Stimulated activated CD8-positive, alpha-beta memory T cell treated with anti-CD3 and anti-CD28 coated beads, Interleukin-15, amount 100 ng/mL, for 1 hour (primary cell): ENCODE measurements around the gene C1QA.
"Not testable (repeated sequence)": the region's sequence is repeated elsewhere in the genome, so short reads cannot be mapped to it uniquely, and the experiment has no call there.

Experiments
- DNase-seq: peaks from one replicate; pipeline ENCODE4 v3.0.0-alpha.2; 2020; ENCODE audit warnings: low read depth

The C1QA gene

DNA sequence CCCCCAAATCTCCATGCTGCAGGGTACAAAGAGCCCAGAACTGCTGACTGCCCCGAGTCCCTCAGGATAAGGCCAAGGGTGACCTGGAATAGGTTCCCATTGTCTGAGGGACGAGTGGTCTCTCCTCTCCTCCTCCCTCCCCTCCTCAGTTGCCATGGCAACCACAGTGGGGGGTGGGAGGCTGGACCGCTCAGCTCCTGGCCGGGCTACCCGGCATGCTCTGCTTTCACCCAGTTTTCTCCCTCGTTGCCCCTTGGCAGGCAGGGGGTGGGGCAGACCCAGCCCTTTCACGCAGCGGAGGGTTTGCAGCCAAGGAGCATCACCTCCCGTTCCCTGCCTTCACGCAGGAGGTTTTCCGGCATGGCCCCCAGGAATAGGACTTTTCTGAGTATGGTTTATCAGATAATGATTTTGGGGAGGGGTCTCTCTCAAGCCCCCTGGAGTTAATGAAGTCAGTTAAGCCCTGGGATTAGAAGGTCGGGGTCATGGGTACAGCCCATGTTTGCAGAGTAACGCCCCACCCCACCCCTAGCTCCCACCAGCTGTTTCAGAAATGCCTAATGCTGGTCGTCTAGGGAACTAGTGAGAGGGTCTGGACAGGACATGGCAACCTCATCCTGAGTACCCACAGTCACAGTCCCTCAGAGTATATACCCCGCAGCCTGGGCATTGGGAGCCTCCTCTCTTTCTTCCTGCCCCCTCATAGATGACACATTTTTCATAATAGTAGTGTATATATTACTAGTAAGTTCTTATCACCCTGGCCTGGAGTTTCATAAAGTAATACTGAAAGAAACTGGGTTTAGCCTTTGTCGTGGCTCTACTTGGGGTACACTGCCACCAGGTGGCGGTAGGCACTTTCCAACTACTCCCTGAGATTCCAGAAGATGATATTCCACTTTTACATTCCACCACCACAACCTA lies 37.3 kb downstream of the C1QA start:
- no peak for DNase-seq

DNA sequence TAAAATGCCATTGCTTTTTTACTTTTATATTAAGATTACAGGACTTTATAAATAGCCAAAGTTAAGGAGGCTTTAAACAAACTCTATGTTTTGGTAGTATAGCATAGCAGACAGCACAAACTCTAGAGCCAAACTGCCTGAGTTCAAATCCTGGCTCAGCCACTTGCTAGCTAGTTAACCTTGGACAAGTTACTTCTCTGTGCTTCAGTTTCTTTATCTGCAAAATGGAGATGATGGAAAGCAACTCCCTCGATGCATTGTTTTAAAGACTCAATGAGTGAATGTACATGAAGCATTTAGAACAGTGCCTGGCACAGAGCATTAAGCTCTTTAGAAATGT lies 38.0 kb downstream of the C1QA start:
- DNase-seq = no peak

DNA sequence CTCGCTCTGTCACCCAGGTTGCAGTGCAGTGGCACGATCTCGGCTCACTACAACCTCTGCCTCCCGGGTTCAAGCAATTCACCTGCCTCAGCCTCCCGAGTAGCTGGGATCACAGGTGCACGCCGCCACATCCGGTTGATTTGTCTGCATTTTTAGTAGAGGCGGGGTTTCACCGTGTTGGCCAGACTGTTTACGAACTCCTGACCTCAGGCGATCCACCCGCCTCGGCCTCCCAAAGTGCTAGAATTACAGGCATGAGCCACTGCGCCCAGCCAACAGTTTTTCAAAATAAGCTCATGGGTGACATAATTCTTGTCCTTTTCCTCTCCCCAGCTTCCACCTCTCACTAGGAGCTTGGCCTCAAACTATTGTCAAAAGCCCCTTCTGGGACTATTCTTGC lies 39.7 kb downstream of the C1QA start:
- not testable (repeated sequence) for DNase-seq

DNA sequence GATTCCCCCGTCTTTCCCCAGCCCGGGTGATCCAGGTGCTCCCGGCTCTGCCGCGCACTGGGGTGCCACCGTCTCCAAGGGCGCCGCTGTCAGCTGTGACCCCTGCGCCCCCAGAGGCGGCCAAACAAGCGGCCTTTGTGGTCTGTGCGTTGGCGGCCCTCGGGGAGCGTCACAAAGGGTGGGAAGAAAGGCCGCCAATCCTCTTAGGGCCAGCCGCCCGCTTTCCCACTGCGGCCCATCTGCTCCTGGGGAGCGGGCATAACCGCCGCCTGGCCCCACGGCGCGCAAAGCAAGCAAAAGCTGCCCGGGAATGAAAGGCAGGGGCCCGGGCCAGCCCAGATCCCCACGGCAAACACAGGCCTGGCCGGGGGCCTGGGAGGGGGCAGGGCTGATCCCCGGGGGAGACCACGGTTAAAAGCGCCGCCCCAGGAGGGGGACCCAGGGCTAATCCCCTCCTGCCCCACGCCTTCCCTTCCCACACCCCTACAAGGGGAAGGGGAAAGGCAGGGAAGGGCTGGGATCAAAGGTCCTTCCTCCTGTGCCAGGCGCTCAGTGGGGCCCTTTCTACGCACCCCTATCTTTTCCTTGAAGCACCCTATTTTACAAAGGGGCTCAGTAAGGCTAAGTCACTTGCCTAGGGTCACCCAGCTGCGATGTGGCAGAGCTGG lies 40.6 kb downstream of the C1QA start:
- DNase-seq = no peak

DNA sequence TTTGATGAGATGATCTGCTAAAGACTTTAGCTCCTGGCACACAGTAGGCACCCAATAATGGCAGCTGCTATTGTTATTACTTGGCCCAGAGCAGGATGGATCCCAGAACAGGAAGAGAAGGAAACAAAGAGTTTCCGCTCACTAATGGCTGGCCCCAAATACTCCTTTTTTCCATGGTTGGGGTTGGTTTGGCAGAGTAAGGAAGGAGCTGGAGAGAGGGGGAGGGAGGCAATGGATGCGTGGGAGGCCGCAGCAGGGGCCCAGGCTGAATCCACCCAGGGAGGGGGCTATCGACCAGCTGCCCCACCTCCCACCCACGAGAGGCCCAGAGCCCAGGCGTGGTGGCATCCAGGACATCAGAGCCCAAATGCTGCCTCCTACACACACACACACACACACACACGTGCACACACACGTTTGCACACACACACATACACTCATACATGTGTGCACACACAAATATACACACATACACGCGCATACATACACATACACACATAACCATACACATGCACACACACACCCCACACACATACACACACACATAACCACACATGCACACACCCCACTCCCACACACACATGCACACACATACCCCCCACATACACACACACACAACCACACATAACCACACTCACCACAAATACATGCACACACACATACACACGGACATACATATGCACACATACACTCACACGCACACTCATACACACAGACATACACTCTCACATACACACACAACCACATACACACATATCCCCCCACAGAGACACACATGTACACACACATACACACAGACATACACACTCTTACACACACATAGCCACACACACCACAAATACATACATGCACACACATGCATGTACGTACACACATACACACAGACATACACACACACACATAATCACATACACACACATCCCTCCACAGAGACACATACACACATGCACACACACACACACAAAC lies 41.8 kb downstream of the C1QA start:
- no peak for DNase-seq

DNA sequence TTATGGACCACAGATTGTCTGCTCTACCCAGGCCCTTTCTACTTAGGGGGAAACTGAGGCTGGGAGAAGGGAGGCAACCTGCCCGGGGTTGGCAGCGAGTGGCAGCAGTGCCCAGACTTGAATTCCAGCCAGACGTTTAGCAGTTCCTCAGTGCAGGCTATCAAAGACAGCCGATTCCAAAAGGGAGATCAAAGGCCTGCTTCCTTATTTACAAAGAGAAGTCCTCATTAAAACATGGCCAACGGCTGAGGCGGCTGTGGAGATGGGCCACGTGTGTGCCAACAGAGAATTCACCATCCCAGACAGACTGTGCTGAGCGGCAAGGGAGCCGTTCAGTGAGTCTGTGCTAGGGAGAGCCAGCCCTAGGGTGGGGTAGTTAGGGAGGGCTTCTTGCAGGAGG lies 44.3 kb downstream of the C1QA start:
- DNase-seq = no peak

DNA sequence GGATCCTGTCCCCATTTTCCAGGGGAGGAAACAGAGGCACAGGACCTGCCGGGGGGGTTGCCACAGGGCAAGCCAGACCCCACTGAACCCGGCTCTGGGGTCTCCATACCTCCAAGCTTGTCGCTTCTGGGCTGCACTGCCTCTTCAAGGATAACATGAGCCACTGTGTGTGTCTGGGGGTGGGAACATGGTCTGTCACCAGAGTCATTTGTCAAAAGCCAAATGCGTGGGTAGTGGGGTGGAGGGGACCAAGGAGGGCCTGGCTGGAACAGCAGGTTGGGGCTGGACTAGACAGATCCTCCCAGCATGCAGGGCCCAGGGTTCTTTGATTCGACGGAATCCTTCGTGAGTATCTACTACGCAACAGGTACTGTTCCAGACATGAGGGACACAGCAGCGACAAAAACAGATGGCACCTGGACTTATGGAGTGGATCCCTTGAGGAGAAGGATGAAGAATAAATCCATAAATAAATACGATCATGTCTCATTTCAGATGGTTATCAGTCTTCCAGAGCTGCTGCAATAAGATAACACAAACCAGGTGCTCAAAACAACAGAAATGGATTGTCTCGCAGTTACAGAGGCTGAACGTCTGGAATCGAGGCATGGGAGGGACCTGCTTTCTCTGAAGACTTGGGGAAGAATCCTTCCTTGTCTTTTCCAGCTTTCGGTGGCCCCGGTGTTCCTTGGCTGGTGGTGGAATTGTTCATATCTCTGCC lies 45.3 kb downstream of the C1QA start:
- no peak for DNase-seq

DNA sequence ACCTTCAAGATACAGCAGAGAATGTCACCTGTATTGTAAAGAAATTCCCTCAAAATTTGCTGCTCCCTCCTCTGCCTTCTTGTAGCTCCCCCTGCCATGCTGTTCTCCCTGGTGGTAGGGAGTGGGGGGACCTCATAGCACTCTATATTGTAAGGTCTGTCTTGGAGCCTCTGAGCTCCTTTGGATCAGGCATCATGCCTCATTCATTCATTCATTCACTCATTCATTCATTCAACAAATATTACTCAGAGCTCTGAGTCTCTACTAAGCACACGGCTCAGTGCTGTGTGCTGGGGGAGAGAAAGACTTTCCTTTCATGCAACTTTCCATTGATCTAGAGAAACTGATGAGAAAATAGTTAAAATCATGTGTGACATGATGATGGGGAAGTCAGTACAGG lies 47.1 kb downstream of the C1QA start:
- no peak for DNase-seq

DNA sequence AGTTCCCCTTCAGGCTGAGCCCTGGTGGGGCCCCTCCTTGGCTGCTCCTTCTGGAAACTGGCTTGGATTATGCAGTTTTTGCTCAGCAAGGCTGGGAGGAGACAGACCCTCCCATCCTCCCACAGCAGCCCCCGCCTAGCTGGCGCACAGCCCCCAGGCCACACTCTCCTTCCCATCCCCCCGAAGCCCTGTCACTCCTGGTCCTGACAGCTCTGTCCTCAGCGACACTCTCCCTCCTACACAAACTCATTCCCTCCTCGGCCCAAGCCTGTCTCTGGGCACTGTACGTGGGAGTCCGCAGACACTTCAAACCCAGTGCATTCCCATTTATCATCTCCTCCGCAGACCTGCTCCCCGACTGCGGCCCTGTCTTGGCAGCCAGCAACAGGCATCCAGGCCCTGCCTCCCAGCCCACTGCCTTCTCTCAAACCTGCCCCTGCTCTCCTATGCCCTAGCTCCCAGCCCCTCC lies 49.2 kb downstream of the C1QA start:
- DNase-seq = no peak

DNA sequence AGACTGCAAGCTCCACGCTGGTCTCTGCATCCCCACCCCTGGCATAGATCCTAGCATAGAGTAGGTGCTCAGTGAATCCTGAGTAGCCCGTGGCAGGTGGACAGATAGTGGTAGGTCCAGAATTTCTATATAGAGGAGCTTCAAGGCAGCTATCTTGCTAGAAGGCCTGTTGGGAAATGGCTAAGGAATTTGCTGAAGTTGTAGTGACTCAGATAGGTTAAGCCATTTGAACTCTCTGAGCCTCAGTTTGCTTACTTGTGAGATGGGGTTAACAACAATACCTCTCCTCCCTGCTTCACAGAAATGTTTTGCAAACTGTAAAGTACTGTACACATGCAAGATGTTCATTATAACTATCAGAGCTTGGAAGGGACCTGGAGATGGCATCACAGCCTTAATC lies 50.8 kb downstream of the C1QA start:
- no peak for DNase-seq

DNA sequence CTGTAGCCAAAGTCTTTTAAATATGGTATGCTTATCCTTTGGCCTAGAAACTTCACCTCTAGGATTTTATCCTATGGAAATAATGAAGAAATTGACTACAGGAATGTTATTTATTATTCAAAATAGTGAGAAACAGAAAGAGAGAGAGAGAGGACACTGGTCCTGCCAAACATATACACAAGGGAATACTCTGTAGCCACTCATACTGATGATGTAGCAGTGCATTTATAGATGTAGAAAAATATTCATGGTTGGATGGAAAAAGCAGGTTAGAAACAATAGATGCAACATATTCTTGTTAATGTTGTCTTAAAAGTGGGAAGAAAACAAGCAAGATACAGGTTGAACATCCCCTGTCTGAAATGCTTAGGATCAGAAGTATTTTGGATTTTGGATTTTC lies 52.0 kb downstream of the C1QA start:
- no peak for DNase-seq
